CD14-positive monocyte (primary cell): ENCODE data around the gene RING1. TPM values are rescaled to one million over a fixed set of nuclear protein-coding genes. Genes with fewer than 3 reads are reported as not detected.

Experiments
- DNase-seq, 3 donors: peaks; one replicate each; pipeline ENCODE4 v3.0.0-alpha.2; 2011 to 2022
- H2AFZ ChIP-seq: 2 replicates; pipeline ENCODE4 v1.6.0; 2012; ENCODE audit warnings: mild to moderate bottlenecking, low read depth, low read length, inconsistent platforms; ENCODE audit not compliant: insufficient read depth, poor library complexity, severe bottlenecking
- H3K27ac ChIP-seq, 2 donors: 1 replicate in 1 of 2; 2 replicates in 1 of 2; pipeline ENCODE4 v1.5.1; 2012 to 2013; ENCODE audit warnings: low read length in 2 of 2, control low read depth in 1 of 2, inconsistent platforms in 1 of 2, low read depth in 1 of 2, mild to moderate bottlenecking in 1 of 2
- H3K27me3 ChIP-seq, 2 donors: one replicate each; pipeline versions ENCODE4 v1.6.0 to v1.6.1; 2011 to 2013; ENCODE audit warnings: low read length in 2 of 2; ENCODE audit not compliant: control insufficient read depth in 2 of 2, insufficient read depth in 2 of 2
- H3K36me3 ChIP-seq, 2 donors: replicated peaks in 1 of 2; 1 replicate in 1 of 2; 2 replicates in 1 of 2; pipeline versions ENCODE4 v1.5.1 to v1.6.1; 2012 to 2013; ENCODE audit warnings: low read length in 2 of 2, control low read depth in 1 of 2, inconsistent platforms in 1 of 2, mild to moderate bottlenecking in 1 of 2; ENCODE audit not compliant: insufficient read depth in 2 of 2, control insufficient read depth in 1 of 2
- H3K4me1 ChIP-seq, 2 donors: 1 replicate in 1 of 2; 2 replicates in 1 of 2; pipeline versions ENCODE4 v1.5.1 to v1.6.1; 2012 to 2013; ENCODE audit warnings: low read length in 2 of 2, control low read depth in 1 of 2, inconsistent platforms in 1 of 2, mild to moderate bottlenecking in 1 of 2, moderate library complexity in 1 of 2; ENCODE audit not compliant: insufficient read depth in 2 of 2, control insufficient read depth in 1 of 2
- H3K4me2 ChIP-seq: replicated peaks from 2 replicates; pipeline ENCODE3; 2012; ENCODE audit warnings: low read length, moderate library complexity, mild to moderate bottlenecking; ENCODE audit not compliant: poor library complexity, severe bottlenecking; ENCODE audit errors: extremely low read depth
- H3K4me3 ChIP-seq, 3 experiments: fragments of 200-600 bp in 1 of 3; sonication (generic) in 1 of 3; replicated peaks in 1 of 3; 1 replicate in 2 of 3; 2 replicates in 1 of 3; pipeline ENCODE4 v1.5.1; 2011 to 2013; ENCODE audit warnings: low read length in 3 of 3, mild to moderate bottlenecking in 3 of 3, control low read depth in 2 of 3, low read depth in 2 of 3, inconsistent platforms in 1 of 3, moderate library complexity in 1 of 3
- H3K79me2 ChIP-seq: 2 replicates; pipeline ENCODE4 v1.6.0; 2012; ENCODE audit warnings: mild to moderate bottlenecking, control low read depth, inconsistent platforms, low read length, moderate library complexity; ENCODE audit not compliant: insufficient read depth
- H3K9ac ChIP-seq: 2 replicates; pipeline ENCODE4 v1.6.0; 2017; ENCODE audit warnings: low read length, mild to moderate bottlenecking; ENCODE audit not compliant: insufficient read depth, poor library complexity, severe bottlenecking
- H3K9me3 ChIP-seq, 2 donors: replicated peaks in 1 of 2; 1 replicate in 1 of 2; 2 replicates in 1 of 2; pipeline versions ENCODE4 v1.5.1 to v1.6.1; 2012 to 2013; ENCODE audit warnings: low read length in 2 of 2, control low read depth in 1 of 2; ENCODE audit not compliant: control insufficient read depth in 1 of 2, insufficient read depth in 1 of 2
- H4K20me1 ChIP-seq: 2 replicates; pipeline ENCODE4 v1.6.0; 2012; ENCODE audit warnings: mild to moderate bottlenecking, low read length, control low read depth, moderate library complexity; ENCODE audit not compliant: insufficient read depth
- H3K27ac Mint-ChIP-seq, 7 donors: one replicate each; pipeline ENCODE4 v1.8.0; 2020; ENCODE audit warnings: mild to moderate bottlenecking in 7 of 7, mixed read lengths in 7 of 7, moderate library complexity in 6 of 7, inconsistent platforms in 2 of 7
- H3K27me3 Mint-ChIP-seq, 3 donors: one replicate each; pipeline ENCODE4 v1.8.0; 2021 to 2022; ENCODE audit warnings: low read depth in 3 of 3, mild to moderate bottlenecking in 3 of 3, mixed read lengths in 3 of 3, moderate library complexity in 3 of 3, inconsistent platforms in 1 of 3
- H3K36me3 Mint-ChIP-seq, 2 donors: one replicate each; pipeline ENCODE4 v1.8.0; 2020; ENCODE audit warnings: mixed read lengths in 2 of 2, inconsistent platforms in 1 of 2, mild to moderate bottlenecking in 1 of 2
- H3K4me1 Mint-ChIP-seq: one replicate; pipeline ENCODE4 v1.8.0; 2020; ENCODE audit warnings: mild to moderate bottlenecking, mixed read lengths
- H3K4me3 Mint-ChIP-seq, 2 donors: one replicate each; pipeline ENCODE4 v1.8.0; 2020; ENCODE audit warnings: mild to moderate bottlenecking in 2 of 2, mixed read lengths in 2 of 2, moderate library complexity in 1 of 2
- H3K9me3 Mint-ChIP-seq, 7 donors: one replicate each; pipeline ENCODE4 v1.8.0; 2020 to 2022; ENCODE audit warnings: mixed read lengths in 7 of 7, mild to moderate bottlenecking in 6 of 7, moderate library complexity in 6 of 7, inconsistent platforms in 2 of 7
- WGBS: methylation state at CpG from one replicate; pipeline ENCODE4 v1.1.5; 2013; ENCODE audit warnings: missing lambda C conversion rate; ENCODE audit not compliant: insufficient coverage; 5-methylcytosine and 5-hydroxymethylcytosine counted together
- intact Hi-C, 2 donors: fragments of 100-400 bp; cut with micrococcal nuclease; formaldehyde crosslinking; loops; one replicate each; pipeline versions ENCODE4 v1.15.0 to v1.15.1; 2023
- polyA plus RNA-seq, 3 donors: library from polyadenylated mRNA; depleted of rRNA in 1 of 3; unstranded in 2 of 3; stranded (reverse) in 1 of 3; fragments of 300-500 nt in 2 of 3; fragments of >200 nt in 1 of 3; fragmentation: Illumina TruSeq in 2 of 3; gene quantifications; 1 replicate in 2 of 3; 2 replicates in 1 of 3; pipeline ENCODE4 v1.2.3, GENCODE V29; 2012 to 2021
- TF ChIP-seq, protein P1 (sequence below): fragments of 200-600 bp; IDR thresholded peaks from one replicate; pipeline ENCODE4 v1.8.0; 2022; ENCODE audit warnings: antibody characterized with exemption, mild to moderate bottlenecking

RING1 gene
- polyA plus RNA-seq, 3 donors = 4.6 to 27.9 (median 5.7) TPM

DNA sequence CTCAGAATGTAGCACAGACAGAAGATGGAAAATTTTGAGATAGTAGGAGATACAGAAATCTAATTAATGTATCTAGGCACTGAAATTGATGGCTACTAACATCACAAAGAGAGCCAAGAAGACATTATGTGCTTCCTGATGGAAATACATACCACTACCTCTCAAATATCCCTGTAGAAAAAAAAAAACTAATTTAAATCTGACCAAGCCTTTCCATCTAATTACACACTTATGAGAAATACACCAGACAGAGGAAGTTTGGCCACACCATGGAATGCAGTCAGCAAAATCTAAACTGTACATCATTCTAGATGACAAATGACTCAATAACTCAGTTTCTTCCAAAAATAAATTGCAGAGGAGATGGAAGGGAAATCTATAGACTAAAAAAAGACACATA lies 44.5 kb downstream of the RING1 start:
- H3K4me1 ChIP-seq = peaks cover 23 to 28% of the 10 kb centered on the region in 2 donors
- H3K4me1 Mint-ChIP-seq = peaks cover 31% of the 10 kb centered on the region
- no peak overlapping the region for H2AFZ ChIP-seq
- H3K9me3 ChIP-seq = no peaks in the 10 kb centered on the region
- H3K4me3 Mint-ChIP-seq = no peak overlapping the region
- H3K36me3 Mint-ChIP-seq = peaks cover 23 to 36% of the 10 kb centered on the region in 2 donors
- no peak overlapping the region for H3K9ac ChIP-seq
- intact Hi-C loops = no loop called here
- H3K79me2 ChIP-seq = peaks cover 4% of the 10 kb centered on the region
- H3K27ac ChIP-seq = no peak overlapping the region
- no peaks in the 10 kb centered on the region for H4K20me1 ChIP-seq
- peaks cover under 1 to 3% (median 2%) of the 10 kb centered on the region in 3 donors for H3K27me3 Mint-ChIP-seq
- H3K36me3 ChIP-seq = peaks cover 19 to 29% of the 10 kb centered on the region in 2 donors
- no peak overlapping the region for H3K4me3 ChIP-seq
- H3K4me2 ChIP-seq = no peak overlapping the region
- DNase-seq = no peak
- no peak overlapping the region for H3K27ac Mint-ChIP-seq
- H3K9me3 Mint-ChIP-seq = no peaks in the 10 kb centered on the region
- H3K27me3 ChIP-seq = no peaks in the 10 kb centered on the region
- TF ChIP-seq, protein P1, sequence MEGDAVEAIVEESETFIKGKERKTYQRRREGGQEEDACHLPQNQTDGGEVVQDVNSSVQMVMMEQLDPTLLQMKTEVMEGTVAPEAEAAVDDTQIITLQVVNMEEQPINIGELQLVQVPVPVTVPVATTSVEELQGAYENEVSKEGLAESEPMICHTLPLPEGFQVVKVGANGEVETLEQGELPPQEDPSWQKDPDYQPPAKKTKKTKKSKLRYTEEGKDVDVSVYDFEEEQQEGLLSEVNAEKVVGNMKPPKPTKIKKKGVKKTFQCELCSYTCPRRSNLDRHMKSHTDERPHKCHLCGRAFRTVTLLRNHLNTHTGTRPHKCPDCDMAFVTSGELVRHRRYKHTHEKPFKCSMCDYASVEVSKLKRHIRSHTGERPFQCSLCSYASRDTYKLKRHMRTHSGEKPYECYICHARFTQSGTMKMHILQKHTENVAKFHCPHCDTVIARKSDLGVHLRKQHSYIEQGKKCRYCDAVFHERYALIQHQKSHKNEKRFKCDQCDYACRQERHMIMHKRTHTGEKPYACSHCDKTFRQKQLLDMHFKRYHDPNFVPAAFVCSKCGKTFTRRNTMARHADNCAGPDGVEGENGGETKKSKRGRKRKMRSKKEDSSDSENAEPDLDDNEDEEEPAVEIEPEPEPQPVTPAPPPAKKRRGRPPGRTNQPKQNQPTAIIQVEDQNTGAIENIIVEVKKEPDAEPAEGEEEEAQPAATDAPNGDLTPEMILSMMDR = no peak

DNA sequence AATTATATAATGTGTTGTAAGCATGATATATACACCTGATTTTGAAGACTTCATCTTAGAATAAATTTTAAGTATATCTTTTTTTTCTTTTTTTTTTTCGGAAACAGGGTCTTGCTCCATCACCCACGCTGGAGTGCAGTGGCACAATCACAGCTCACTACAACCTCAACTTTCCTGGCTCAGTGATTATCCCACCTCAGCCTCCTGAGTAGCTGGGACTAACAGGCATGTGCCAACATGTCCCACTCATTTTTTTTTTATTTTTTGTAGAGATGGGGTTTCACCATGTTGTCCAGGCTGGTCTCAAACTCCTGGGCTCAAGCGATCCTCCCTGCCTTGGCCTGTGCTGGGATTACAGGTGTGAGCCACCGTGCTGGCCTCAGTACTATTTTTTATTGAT lies 46.3 kb downstream of the RING1 start:
- no peaks in the 10 kb centered on the region for H3K27me3 ChIP-seq
- no peak for DNase-seq
- no peak overlapping the region for H3K4me3 ChIP-seq
- H3K4me2 ChIP-seq = no peak overlapping the region
- H3K9me3 ChIP-seq = no peaks in the 10 kb centered on the region
- Mint-ChIP-seq H3K4me3 (no peak overlapping the region), H3K27me3 (peaks cover 0 to 2% (median 0%) of the 10 kb centered on the region in 3 donors), H3K27ac (peak overlapping the region in 1 of 7 donors; percentile 4), H3K9me3 (no peaks in the 10 kb centered on the region), H3K4me1 (peaks cover 17% of the 10 kb centered on the region), H3K36me3 (peaks cover 34 to 53% of the 10 kb centered on the region in 2 donors)
- peaks cover 29 to 46% of the 10 kb centered on the region in 2 donors for H3K36me3 ChIP-seq
- TF ChIP-seq, protein P1 = no peak
- no peak overlapping the region for H2AFZ ChIP-seq
- peaks cover 9 to 13% of the 10 kb centered on the region in 2 donors for H3K4me1 ChIP-seq
- no peak overlapping the region for H3K9ac ChIP-seq
- H3K27ac ChIP-seq = no peak overlapping the region
- no peaks in the 10 kb centered on the region for H4K20me1 ChIP-seq
- intact Hi-C loops = no loop called here
- 100% methylated on average over 1 of the region's 4 CpGs for WGBS
- H3K79me2 ChIP-seq = peaks cover 4% of the 10 kb centered on the region
